H9 (cell line): ENCODE data around the gene HOXA7. TPM values are rescaled to one million over a fixed set of nuclear protein-coding genes. Genes with fewer than 3 reads are reported as not detected.

ENCODE experiments used
- DNase-seq: peaks from one replicate; pipeline ENCODE4 v3.0.0-alpha.2; 2017
- H2AFZ ChIP-seq: one replicate; pipeline ENCODE4 v1.6.1; 2013; ENCODE audit warnings: mild to moderate bottlenecking, low read length, control low read depth, moderate library complexity
- H2AK5ac ChIP-seq: 2 replicates; pipeline ENCODE4 v1.6.1; 2013; ENCODE audit warnings: low read length, control low read depth, mixed read lengths; ENCODE audit not compliant: insufficient read length
- H2BK120ac ChIP-seq: one replicate; pipeline ENCODE4 v1.6.1; 2013; ENCODE audit warnings: low read depth, mild to moderate bottlenecking, low read length, control low read depth, inconsistent platforms; ENCODE audit not compliant: poor library complexity, severe bottlenecking
- H2BK12ac ChIP-seq: 2 replicates; pipeline ENCODE4 v1.6.1; 2013; ENCODE audit warnings: low read length, control low read depth, mixed read lengths, low read depth; ENCODE audit not compliant: insufficient read length
- H2BK15ac ChIP-seq: 2 replicates; pipeline ENCODE4 v1.6.1; 2013; ENCODE audit warnings: low read depth, low read length, control low read depth
- H2BK20ac ChIP-seq: one replicate; pipeline ENCODE4 v1.6.1; 2013; ENCODE audit warnings: low read depth, mild to moderate bottlenecking, low read length, control low read depth, inconsistent platforms; ENCODE audit not compliant: poor library complexity, severe bottlenecking
- H2BK5ac ChIP-seq: 2 replicates; pipeline ENCODE4 v1.6.1; 2013; ENCODE audit warnings: low read length, control low read depth, mixed read lengths; ENCODE audit not compliant: insufficient read length
- H3K14ac ChIP-seq: 2 replicates; pipeline ENCODE4 v1.6.1; 2013; ENCODE audit warnings: low read length, control low read depth; ENCODE audit not compliant: insufficient read depth
- H3K18ac ChIP-seq: 2 replicates; pipeline ENCODE4 v1.6.1; 2013; ENCODE audit warnings: low read depth, mild to moderate bottlenecking, mixed read lengths, low read length, control low read depth; ENCODE audit not compliant: insufficient read length
- H3K23ac ChIP-seq: 2 replicates; pipeline ENCODE4 v1.6.1; 2013; ENCODE audit warnings: low read length, control low read depth, mixed read lengths, low read depth; ENCODE audit not compliant: insufficient read length
- H3K23me2 ChIP-seq: 2 replicates; pipeline ENCODE4 v1.6.1; 2013; ENCODE audit warnings: low read depth, mild to moderate bottlenecking, mixed read lengths, low read length, control low read depth; ENCODE audit not compliant: insufficient read length, poor library complexity, severe bottlenecking
- H3K27ac ChIP-seq: 2 replicates; pipeline ENCODE4 v1.5.1; 2013; ENCODE audit warnings: low read length, control low read depth, mixed read lengths, low read depth; ENCODE audit not compliant: insufficient read length
- H3K27me3 ChIP-seq: 2 replicates; pipeline ENCODE4 v1.6.1; 2013; ENCODE audit warnings: low read length, control low read depth, inconsistent platforms; ENCODE audit not compliant: insufficient read depth
- H3K4ac ChIP-seq: 2 replicates; pipeline ENCODE4 v1.6.1; 2013; ENCODE audit warnings: low read depth, mild to moderate bottlenecking, control low read depth, inconsistent platforms, low read length, moderate library complexity
- H3K4me1 ChIP-seq: 2 replicates; pipeline ENCODE4 v1.6.1; 2013; ENCODE audit warnings: low read length, control low read depth, inconsistent platforms; ENCODE audit not compliant: insufficient read depth
- H3K4me2 ChIP-seq: 2 replicates; pipeline ENCODE4 v1.6.1; 2013; ENCODE audit warnings: low read length, control low read depth, mixed read lengths; ENCODE audit not compliant: insufficient read length, insufficient read depth
- H3K56ac ChIP-seq: 2 replicates; pipeline ENCODE4 v1.6.1; 2013; ENCODE audit warnings: low read depth, mild to moderate bottlenecking, mixed read lengths, low read length, control low read depth; ENCODE audit not compliant: insufficient read length
- H3K79me1 ChIP-seq: 2 replicates; pipeline ENCODE4 v1.6.1; 2013; ENCODE audit warnings: low read depth, mild to moderate bottlenecking, moderate library complexity, low read length, control low read depth, inconsistent platforms; ENCODE audit not compliant: insufficient read depth, poor library complexity, severe bottlenecking
- H3K79me2 ChIP-seq: 2 replicates; pipeline ENCODE4 v1.6.1; 2013; ENCODE audit warnings: low read length, control low read depth, inconsistent platforms; ENCODE audit not compliant: insufficient read depth
- H3K9ac ChIP-seq: 2 replicates; pipeline ENCODE4 v1.6.1; 2013; ENCODE audit warnings: low read length, control low read depth, mixed read lengths; ENCODE audit not compliant: insufficient read length; ENCODE audit errors: extremely low read depth
- H3K9me3 ChIP-seq: one replicate; pipeline ENCODE4 v1.6.1; 2013; ENCODE audit warnings: low read depth, low read length, inconsistent platforms; ENCODE audit not compliant: control insufficient read depth
- H3T11ph ChIP-seq: one replicate; pipeline ENCODE4 v1.6.1; 2013; ENCODE audit warnings: mild to moderate bottlenecking, low read length, control low read depth, inconsistent platforms
- H4K20me1 ChIP-seq: one replicate; pipeline ENCODE4 v1.6.1; 2013; ENCODE audit not compliant: control insufficient read depth, insufficient read length, insufficient read depth
- H4K5ac ChIP-seq: 2 replicates; pipeline ENCODE4 v1.6.1; 2013; ENCODE audit warnings: low read depth, mild to moderate bottlenecking, mixed read lengths, low read length, control low read depth; ENCODE audit not compliant: insufficient read length
- H4K8ac ChIP-seq: replicated peaks from 2 replicates; pipeline ENCODE4 v1.6.1; 2013; ENCODE audit warnings: low read length, control low read depth, mixed read lengths, low read depth; ENCODE audit not compliant: insufficient read length
- H4K91ac ChIP-seq: 2 replicates; pipeline ENCODE4 v1.6.1; 2013; ENCODE audit warnings: low read depth, mild to moderate bottlenecking, moderate library complexity, mixed read lengths, low read length, control low read depth; ENCODE audit not compliant: insufficient read length
- H3K27ac Mint-ChIP-seq, 3 experiments: 2 replicates in 2 of 3; 3 replicates in 1 of 3; pipeline ENCODE4 v1.8.0; 2020 to 2021; ENCODE audit warnings: mixed read lengths in 3 of 3, mild to moderate bottlenecking in 1 of 3, moderate library complexity in 1 of 3
- H3K27me3 Mint-ChIP-seq: 2 replicates; pipeline ENCODE4 v1.8.0; 2021; ENCODE audit warnings: low read depth, mild to moderate bottlenecking, moderate library complexity, mixed read lengths
- H3K36me3 Mint-ChIP-seq, 3 experiments: 2 replicates in 2 of 3; 3 replicates in 1 of 3; pipeline ENCODE4 v1.8.0; 2020 to 2021; ENCODE audit warnings: low read depth in 3 of 3, mixed read lengths in 3 of 3; ENCODE audit not compliant: insufficient read depth in 1 of 3
- H3K4me1 Mint-ChIP-seq, 2 experiments: 2 replicates each; pipeline ENCODE4 v1.8.0; 2020; ENCODE audit warnings: mixed read lengths in 2 of 2
- H3K4me3 Mint-ChIP-seq, 2 experiments: 2 replicates in 1 of 2; 3 replicates in 1 of 2; pipeline ENCODE4 v1.8.0; 2020 to 2021; ENCODE audit warnings: mild to moderate bottlenecking in 2 of 2, mixed read lengths in 2 of 2, moderate library complexity in 1 of 2
- H3K9me3 Mint-ChIP-seq, 2 experiments: 2 replicates in 1 of 2; 3 replicates in 1 of 2; pipeline ENCODE4 v1.8.0; 2020; ENCODE audit warnings: mild to moderate bottlenecking in 2 of 2, mixed read lengths in 2 of 2, moderate library complexity in 1 of 2
- WGBS: extraction: QIAGEN DNeasy Blood & Tissue Kit; methylation state at CpG from one replicate; pipeline ENCODE4 v1.1.7; 2013; ENCODE audit warnings: missing lambda C conversion rate, low lambda C conversion rate, mixed read lengths; ENCODE audit not compliant: insufficient read length; ENCODE audit errors: extremely low coverage; 5-methylcytosine and 5-hydroxymethylcytosine counted together
- total RNA-seq: library from RNA; stranded (reverse); gene quantifications from 2 replicates; pipeline ENCODE4 v1.2.1, GENCODE V29; 2021
- TF ChIP-seq, protein P1 (sequence below): fragments of 200-600 bp; sonication (generic); conservative IDR thresholded peaks from 3 replicates; pipeline ENCODE4 v1.8.0; 2021; ENCODE audit warnings: antibody characterized with exemption, mild to moderate bottlenecking

Gene HOXA7
- total RNA-seq, 1 experiment from 2014 or later = not detected

DNA sequence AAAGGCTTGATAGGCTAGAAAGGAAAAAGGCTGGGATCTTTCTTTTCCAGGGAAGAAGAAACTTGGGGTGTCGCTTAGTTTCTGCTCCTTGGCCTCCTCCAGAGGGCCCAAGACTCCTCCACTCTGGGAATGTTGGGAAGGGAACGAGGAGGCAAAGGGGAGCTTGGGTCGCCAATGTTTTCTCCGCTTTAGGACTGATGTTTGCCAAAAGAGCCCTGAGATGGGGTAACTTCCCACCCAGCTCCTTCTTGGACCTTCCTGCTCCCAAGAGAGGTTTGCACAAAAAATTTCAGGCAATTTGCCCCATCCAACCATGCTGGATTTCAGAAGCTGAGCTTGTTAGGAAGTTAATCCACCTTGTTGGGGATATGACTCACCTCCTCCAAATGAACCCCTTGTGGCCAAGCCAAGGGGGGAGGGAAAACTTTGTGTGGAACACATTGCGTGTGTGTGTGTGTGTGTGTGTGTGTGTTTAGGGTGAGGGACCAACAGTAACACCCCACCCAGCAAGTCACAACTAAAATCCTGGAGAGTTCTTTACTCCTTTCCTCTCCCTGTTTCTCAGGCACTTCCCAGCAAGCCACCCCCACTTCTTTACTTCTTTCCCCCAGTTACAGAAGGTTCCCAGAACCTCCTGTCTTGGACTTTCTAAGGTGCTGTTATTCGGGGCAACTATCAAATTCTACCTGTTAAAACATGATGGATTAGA is 45.3 kb downstream of the HOXA7 start:
- peaks cover 10 to 20% of the 10 kb centered on the region in 2 experiments for H3K4me1 Mint-ChIP-seq

More for the DNA sequence above, 45.3 kb downstream of the HOXA7 start:
- Mint-ChIP-seq H3K36me3 (no peaks in the 10 kb centered on the region; a peak in 1 of 7 replicates), H3K27me3 (peaks cover 98% of the 10 kb centered on the region), H3K27ac (no peak overlapping the region), H3K4me3 (peak overlapping the region; percentile 31 to 71; a peak in 4 of 5 replicates), H3K9me3 (peaks cover 0 to 3% of the 10 kb centered on the region in 2 experiments; a peak in 3 of 5 replicates)
- no peak overlapping the region for H2BK15ac ChIP-seq
- no peaks in the 10 kb centered on the region for H3K9me3 ChIP-seq
- H2BK12ac ChIP-seq = no peak overlapping the region
- no peak overlapping the region for H3T11ph ChIP-seq
- H4K20me1 ChIP-seq = peaks cover 2% of the 10 kb centered on the region
- no peak overlapping the region for H3K14ac ChIP-seq
- H3K27ac ChIP-seq = no peak overlapping the region
- TF ChIP-seq, protein P1, sequence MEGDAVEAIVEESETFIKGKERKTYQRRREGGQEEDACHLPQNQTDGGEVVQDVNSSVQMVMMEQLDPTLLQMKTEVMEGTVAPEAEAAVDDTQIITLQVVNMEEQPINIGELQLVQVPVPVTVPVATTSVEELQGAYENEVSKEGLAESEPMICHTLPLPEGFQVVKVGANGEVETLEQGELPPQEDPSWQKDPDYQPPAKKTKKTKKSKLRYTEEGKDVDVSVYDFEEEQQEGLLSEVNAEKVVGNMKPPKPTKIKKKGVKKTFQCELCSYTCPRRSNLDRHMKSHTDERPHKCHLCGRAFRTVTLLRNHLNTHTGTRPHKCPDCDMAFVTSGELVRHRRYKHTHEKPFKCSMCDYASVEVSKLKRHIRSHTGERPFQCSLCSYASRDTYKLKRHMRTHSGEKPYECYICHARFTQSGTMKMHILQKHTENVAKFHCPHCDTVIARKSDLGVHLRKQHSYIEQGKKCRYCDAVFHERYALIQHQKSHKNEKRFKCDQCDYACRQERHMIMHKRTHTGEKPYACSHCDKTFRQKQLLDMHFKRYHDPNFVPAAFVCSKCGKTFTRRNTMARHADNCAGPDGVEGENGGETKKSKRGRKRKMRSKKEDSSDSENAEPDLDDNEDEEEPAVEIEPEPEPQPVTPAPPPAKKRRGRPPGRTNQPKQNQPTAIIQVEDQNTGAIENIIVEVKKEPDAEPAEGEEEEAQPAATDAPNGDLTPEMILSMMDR = no peak
- H4K8ac ChIP-seq = no peak overlapping the region
- no peak overlapping the region for H3K56ac ChIP-seq
- H3K79me2 ChIP-seq = no peaks in the 10 kb centered on the region
- peaks cover 3% of the 10 kb centered on the region for H3K23me2 ChIP-seq
- no peak overlapping the region for H2BK5ac ChIP-seq
- H4K91ac ChIP-seq = no peak overlapping the region
- H3K4me2 ChIP-seq = peak overlapping the region; percentile 37
- no peak overlapping the region for H4K5ac ChIP-seq
- no peak overlapping the region for H2BK20ac ChIP-seq
- H2AK5ac ChIP-seq = no peak overlapping the region
- H3K4me1 ChIP-seq = no peaks in the 10 kb centered on the region
- H3K18ac ChIP-seq = no peak overlapping the region
- no peak overlapping the region for H3K9ac ChIP-seq
- H3K27me3 ChIP-seq = peaks cover 96% of the 10 kb centered on the region
- H3K4ac ChIP-seq = no peak overlapping the region
- no peaks in the 10 kb centered on the region for H3K79me1 ChIP-seq
- no peak overlapping the region for H3K23ac ChIP-seq
- WGBS = no CpG with 5 or more reads among the region's 6 CpGs
- DNase-seq = no peak
- H2AFZ ChIP-seq = no peak overlapping the region
- H2BK120ac ChIP-seq = no peak overlapping the region
